ENCODE results near the gene NRG2.

DNA sequence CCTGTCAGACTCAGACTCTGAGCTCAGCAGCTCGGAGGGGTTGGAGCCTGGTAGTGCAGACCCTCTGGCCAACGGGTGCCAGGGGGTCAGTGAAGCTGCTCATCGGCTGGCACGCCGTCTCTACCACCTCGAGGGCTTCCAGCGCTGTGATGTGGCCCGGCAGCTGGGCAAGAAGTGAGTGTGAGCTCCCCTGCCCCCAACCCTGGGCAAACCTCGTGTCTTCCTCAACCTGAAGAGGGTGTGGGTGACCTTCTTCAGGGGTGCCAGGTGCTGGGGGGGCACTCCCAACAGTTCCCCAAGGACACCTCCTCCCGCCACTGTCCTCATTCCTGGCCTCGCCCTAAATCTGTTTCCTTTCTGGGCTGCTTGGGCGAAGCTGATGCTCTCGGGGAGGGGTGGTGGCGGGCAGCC lies 228.9 kb downstream of the NRG2 start:
- no peak for TF ChIP-seq POLR2A (IDR thresholded peaks at IDR 0.05)
- TF ChIP-seq, protein P1, sequence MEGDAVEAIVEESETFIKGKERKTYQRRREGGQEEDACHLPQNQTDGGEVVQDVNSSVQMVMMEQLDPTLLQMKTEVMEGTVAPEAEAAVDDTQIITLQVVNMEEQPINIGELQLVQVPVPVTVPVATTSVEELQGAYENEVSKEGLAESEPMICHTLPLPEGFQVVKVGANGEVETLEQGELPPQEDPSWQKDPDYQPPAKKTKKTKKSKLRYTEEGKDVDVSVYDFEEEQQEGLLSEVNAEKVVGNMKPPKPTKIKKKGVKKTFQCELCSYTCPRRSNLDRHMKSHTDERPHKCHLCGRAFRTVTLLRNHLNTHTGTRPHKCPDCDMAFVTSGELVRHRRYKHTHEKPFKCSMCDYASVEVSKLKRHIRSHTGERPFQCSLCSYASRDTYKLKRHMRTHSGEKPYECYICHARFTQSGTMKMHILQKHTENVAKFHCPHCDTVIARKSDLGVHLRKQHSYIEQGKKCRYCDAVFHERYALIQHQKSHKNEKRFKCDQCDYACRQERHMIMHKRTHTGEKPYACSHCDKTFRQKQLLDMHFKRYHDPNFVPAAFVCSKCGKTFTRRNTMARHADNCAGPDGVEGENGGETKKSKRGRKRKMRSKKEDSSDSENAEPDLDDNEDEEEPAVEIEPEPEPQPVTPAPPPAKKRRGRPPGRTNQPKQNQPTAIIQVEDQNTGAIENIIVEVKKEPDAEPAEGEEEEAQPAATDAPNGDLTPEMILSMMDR (IDR thresholded peaks at IDR 0.05): no peak

All from ovary (tissue), 3 donors.